ENCODE data around the gene EGFR.

Gene EGFR

GRCh38 chr7:55018361-55019190 lies at the start of gene EGFR:
Gene EGFR (plus strand): TSS chr7:55019017. CDS start chr7:55019278, 261 bp downstream.
- DNase-seq (ENCODE audit: low read depth in 2 of 2): no peak

GRCh38 chr7:54969208-54969967 lies 49.4 kb upstream of the EGFR start:
- no peak for DNase-seq (ENCODE audit: low read depth in 2 of 2)

- no peak for DNase-seq (ENCODE audit: low read depth in 2 of 2)
Observed at GRCh38 chr7:54972733-54973294, 46.0 kb upstream of the EGFR start.

GRCh38 chr7:54978364-54979116 lies 40.3 kb upstream of the EGFR start:
- DNase-seq (ENCODE audit: low read depth in 2 of 2): no peak

GRCh38 chr7:54980521-54980920 lies 38.3 kb upstream of the EGFR start:
- DNase-seq (ENCODE audit: low read depth in 2 of 2): no peak

- DNase-seq (ENCODE audit: low read depth in 2 of 2): no peak
Observed at GRCh38 chr7:54981913-54982312, 36.9 kb upstream of the EGFR start.

GRCh38 chr7:54985426-54986330 lies 33.1 kb upstream of the EGFR start:
- no peak for DNase-seq (ENCODE audit: low read depth in 2 of 2)

GRCh38 chr7:54986716-54987115 lies 32.1 kb upstream of the EGFR start:
- no peak for DNase-seq (ENCODE audit: low read depth in 2 of 2)

GRCh38 chr7:54987772-54988171 lies 31.0 kb upstream of the EGFR start:
- DNase-seq (ENCODE audit: low read depth in 2 of 2): no peak

GRCh38 chr7:54988516-54988915 lies 30.3 kb upstream of the EGFR start:
- no peak for DNase-seq (ENCODE audit: low read depth in 2 of 2)

GRCh38 chr7:54989453-54990225 lies 29.2 kb upstream of the EGFR start:
- DNase-seq (ENCODE audit: low read depth in 2 of 2): no peak

- DNase-seq (ENCODE audit: low read depth in 2 of 2): no peak
Observed at GRCh38 chr7:54991341-54991740, 27.5 kb upstream of the EGFR start.

GRCh38 chr7:54992871-54993475 lies 25.8 kb upstream of the EGFR start:
- no peak for DNase-seq (ENCODE audit: low read depth in 2 of 2)

- DNase-seq (ENCODE audit: low read depth in 2 of 2): no peak
Observed at GRCh38 chr7:54995166-54995565, 23.7 kb upstream of the EGFR start.

GRCh38 chr7:54995610-54996363 lies 23.0 kb upstream of the EGFR start:
- DNase-seq (ENCODE audit: low read depth in 2 of 2): no peak

GRCh38 chr7:54996391-54996790 lies 22.4 kb upstream of the EGFR start:
- DNase-seq (ENCODE audit: low read depth in 2 of 2): no peak

- no peak for DNase-seq (ENCODE audit: low read depth in 2 of 2)
Observed at GRCh38 chr7:55004579-55004978, 14.2 kb upstream of the EGFR start.

GRCh38 chr7:55005241-55005851 lies 13.5 kb upstream of the EGFR start:
- DNase-seq (ENCODE audit: low read depth in 2 of 2): no peak

- no peak for DNase-seq (ENCODE audit: low read depth in 2 of 2)
Observed at GRCh38 chr7:55006499-55006898, 12.3 kb upstream of the EGFR start.

Measured in stimulated activated CD8-positive, alpha-beta memory T cell treated with anti-CD3 and anti-CD28 coated beads, Interleukin-2, amount 100 ng/mL, for 48 hours (primary cell).